GM18873 (cell line): Measurements from ENCODE around the gene SKIC8.

Experiments used
- ATAC-seq: cut with Tn5 transposase; IDR thresholded peaks from one replicate; pipeline ENCODE4 v1.9.1; 2021; ENCODE audit warnings: mild to moderate bottlenecking, moderate library complexity, moderate number of reproducible peaks; ENCODE audit not compliant: unreplicated experiment, low FRiP score

The SKIC8 gene

DNA sequence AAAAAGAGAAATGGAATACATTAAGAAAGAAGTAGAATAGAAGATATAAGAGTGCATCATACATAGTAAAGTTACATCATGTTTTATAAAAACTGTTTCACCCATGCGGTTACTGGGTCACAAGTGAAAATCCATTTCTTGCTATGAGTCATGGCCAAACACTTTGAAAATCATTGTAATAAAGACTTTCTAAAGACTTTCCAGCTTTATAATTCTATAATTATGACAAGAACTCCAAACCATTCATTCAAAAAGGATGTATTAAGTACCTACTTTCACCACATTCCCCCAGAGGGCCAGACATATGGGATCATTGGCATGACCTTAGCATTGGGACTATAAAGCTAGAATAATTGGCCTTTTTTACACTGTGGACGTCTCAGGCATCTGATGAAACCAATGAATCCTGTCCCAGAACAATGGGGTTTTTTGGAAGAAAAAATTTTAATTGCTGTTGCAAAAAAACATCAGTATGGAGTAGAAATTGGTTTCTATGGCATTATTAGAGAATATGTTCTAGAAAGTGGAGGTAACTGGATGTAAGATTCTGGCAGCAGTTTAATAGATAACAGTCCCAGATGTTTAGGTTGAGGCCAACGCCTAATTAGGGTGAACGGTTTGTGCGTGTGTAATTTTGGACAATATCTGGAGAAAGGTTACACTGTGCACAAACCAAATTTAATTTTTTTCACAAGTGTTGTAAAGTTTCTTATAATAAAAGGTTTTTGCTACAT, 3.3 kb upstream of the SKIC8 start:
- ATAC-seq, result no peak

- ATAC-seq, result no peak
Observed at GRCh38 chr15:78301828-78302227, 2.4 kb upstream of the SKIC8 start.

DNA sequence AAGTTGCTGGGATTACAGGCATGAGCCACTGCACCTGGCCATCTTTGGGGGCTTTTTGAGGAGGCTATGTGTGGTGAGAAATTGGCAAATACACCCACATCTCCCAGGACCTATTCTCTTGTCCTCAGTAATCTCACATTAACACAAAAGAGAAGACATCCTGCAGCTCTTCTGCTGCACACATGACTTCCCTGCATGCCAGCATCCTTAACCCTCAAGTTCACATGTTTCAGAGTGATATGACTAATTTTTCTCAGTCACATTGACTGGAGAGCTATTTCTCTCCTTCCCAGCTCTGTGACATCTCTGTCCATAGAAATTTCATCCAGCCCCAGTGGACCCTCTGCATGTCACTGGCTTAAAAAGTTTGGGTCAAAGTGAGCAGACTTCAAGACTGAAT, 1.9 kb upstream of the SKIC8 start:
- ATAC-seq, result no peak

DNA sequence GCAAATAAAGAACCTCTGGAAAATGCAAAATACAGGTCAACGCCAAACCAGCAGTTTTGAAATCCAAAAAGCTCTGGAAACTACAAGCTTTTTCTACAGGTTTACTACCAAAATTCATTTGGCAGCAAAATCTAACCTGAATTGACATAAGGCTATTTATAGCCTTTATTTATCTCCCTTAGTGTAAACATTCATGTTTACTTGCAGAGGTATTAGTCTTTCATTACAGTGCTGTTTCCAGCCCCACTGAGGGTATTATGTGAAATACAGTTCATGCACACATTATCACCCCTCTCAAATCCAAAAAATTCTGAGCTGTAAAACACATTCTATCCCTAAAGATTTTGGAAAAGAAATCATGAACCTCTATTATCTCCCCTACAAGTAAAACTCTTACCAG, 7.2 kb downstream of the SKIC8 start:
- no peak for ATAC-seq

DNA sequence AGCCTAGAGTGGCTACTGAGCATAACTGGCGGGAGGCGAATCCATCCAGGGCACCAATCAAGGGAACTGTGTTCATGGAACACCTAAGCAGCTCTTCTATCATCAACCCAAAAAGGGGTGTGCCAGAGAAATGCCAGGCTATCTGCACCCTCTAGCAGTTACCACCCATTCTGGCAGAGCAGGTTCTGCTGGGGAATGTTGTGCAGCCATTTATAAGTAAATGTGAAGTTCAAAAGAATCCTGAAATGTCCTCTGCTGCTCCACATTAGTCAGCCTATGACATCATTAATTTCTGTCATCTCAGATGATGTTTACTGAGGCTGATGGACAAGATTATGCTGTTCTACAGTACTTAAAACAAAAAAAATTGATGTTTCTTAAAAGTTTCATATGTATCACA, 7.7 kb downstream of the SKIC8 start:
- ATAC-seq, result no peak

DNA sequence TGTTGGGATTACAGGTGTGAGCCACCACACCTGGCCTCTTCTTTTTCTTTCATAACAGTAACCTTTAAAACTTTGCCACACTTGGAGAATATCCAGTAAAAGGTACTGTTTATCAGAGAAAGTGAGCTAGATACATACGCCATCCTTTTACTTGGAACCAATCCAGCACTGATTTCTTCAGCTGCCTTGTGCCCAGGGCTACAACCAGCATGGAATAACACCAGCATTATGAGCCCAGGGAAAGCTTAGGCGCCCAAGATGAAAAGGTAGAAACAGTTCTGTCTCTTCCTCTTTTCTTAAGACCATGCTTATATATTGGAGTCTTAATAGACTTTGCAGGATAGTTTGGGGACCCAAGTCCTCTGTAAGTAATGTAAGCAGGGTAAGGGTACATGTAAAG, 8.4 kb downstream of the SKIC8 start:
- no peak for ATAC-seq

DNA sequence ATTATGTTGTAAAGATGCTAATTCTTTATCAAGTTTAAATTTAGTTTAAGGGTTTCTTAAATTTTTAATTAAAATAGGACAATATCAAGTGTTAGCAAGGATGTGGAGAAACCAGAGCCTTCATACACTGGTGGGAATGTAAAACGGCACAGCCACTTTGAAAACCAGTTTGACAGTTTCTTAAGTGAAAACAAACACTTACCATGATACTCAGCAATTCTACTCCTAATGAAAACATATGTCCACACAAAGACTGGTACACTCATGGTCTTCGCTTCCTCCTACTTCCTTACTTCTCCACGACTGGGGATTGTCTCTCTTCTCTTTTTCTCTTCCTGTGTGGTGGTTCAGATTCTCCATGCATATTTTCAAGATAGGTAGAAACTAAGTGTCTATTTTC, 9.2 kb downstream of the SKIC8 start:
- ATAC-seq, result no peak

- no peak for ATAC-seq
Observed at GRCh38 chr15:78284758-78285157, 14.7 kb downstream of the SKIC8 start.

GRCh38 chr15:78282324-78282723, 17.1 kb downstream of the SKIC8 start:
- no peak for ATAC-seq

- no peak for ATAC-seq
Observed at GRCh38 chr15:78280319-78281072, 18.9 kb downstream of the SKIC8 start.

GRCh38 chr15:78276064-78276943, 23.1 kb downstream of the SKIC8 start:
- no peak for ATAC-seq

DNA sequence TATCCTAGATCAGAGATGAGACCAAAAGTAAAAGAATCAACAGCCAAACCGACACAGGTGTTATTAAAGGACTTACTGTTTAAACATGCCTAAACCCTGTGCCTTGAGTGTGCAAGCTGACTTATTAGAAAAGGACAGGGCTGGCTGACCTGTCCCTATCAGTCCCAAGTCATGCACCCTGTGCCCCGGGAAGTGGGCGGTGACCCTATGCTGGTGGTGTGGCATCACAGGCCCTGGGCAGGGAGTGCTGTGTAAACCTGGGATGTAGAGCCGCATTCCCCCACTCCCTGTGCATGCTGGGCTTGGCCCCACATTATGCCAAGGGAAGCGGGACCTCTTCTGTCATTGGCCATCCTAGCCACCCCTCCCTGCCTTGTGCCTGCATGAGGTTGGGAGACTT, 24.4 kb downstream of the SKIC8 start:
- ATAC-seq, result no peak

GRCh38 chr15:78272776-78273175, 26.6 kb downstream of the SKIC8 start:
- no peak for ATAC-seq

DNA sequence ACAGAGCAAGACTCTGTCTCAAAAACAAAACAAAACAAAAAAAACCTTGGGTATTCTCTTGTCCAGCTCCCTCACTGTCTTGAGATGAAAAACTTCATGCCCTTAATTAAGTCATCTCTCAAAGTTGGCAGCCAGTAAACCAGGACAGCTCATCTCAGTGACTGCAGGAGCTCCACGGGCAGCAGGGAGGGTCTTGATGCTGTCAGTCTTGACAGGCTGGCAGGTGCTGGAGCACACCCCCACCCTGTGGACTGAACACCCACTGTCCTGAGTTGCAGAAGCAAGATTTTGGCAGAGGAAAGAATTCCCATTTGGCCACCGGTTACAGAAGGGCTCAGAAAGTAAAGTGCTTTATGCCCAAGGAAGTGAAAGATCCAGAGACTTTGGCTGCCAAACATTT, 27.1 kb downstream of the SKIC8 start:
- ATAC-seq, result no peak

DNA sequence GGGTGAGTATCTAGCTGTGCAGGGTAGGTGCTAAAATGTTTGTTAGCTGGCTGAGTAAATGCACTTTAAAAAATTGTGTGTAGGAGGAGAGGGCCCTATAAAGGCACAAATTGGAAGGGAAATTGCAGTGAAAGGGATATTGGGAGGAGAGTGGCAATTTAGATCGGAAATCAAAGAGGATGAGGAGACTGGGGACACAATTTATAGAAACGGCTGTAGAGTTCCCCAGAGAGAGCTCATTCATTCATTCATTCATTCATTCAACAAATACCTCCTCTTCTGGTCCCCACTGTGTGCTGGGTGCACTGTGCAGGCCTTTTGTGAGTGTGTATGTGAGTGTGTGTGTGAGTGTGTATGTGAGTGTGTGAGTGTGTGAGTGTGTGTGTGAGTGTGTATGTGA, 32.6 kb downstream of the SKIC8 start:
- ATAC-seq, result no peak

DNA sequence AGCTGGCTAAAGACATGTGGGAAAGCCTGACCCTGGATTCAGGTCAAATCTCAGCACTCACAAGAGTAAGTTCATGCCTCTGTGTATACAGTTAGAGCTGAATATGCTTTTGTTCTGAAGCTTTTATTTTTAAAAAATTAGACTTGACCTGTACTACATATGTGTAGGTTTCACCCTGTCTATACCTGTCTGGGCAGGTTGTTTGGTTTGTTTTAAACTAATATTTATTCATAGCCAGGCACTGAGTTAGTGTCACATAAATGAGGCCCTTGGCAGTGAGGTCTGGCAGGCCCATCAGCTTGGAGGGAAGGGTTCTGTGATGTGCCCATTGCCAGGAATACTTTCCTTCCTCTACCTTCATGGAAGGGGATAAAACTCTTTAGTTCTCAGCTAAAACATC, 33.2 kb downstream of the SKIC8 start:
- ATAC-seq, result no peak

DNA sequence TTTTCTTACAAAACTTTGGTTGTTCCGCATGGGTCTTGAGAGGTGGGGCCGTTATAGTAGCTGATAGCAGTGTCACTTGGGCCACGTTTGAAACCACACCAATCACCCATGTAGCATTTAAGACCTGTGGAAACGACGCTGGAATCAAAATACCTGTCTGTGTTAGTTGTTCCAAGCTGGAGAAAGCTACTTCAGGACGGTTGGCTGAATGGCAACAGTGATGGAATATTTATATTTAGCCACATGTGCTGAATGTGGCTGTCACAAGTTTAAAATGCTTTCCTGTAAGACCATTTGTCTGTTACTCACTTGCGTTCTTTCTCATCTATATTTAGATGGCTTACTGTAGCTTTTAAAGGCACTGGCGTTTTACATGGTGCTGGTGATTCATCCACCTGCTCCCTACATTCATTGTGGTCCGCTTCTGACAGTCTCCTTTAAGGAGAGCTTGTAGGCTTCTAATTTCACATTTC, 33.6 kb downstream of the SKIC8 start:
- ATAC-seq, result no peak

- ATAC-seq, result no peak
Observed at GRCh38 chr15:78265137-78265460, 34.3 kb downstream of the SKIC8 start.

GRCh38 chr15:78264304-78265136, 34.9 kb downstream of the SKIC8 start, which contains the start of gene DNAJA4:
DNAJA4 (plus strand) TSS chr15:78264562; CDS start chr15:78264764, 202 bp downstream.
- no peak for ATAC-seq

DNA sequence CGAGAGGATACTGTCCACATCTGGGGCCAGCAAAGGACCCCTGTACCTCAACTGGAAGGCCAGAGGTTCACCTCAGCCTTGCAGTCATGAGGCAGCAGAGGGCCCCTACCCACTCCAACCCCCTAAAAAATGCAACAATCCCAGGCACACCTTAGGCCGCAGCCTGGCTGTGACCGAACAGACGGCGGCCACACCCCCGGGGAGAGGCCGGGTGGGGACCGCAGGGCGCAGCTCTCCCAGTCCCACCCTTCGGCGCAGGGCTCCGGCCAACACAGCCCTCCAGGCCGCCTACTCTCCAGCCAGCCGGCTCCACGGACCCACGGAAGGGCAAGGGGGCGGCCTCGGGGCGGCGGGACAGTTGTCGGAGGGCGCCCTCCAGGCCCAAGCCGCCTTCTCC, 35.5 kb downstream of the SKIC8 start:
- ATAC-seq, result no peak
